OCI-M1 (cell line): ENCODE measurements around the gene ADD2.
"Not testable (repeated sequence)": the region's sequence is repeated elsewhere in the genome, so short reads cannot be mapped to it uniquely, and the experiment has no call there.

Experiments used
- DNase-seq: peaks from one replicate; lab custom pipeline; 2025; lab: John Stamatoyannopoulos, UW

The ADD2 gene

GRCh38 chr2:70748002-70748784 lies 19.8 kb downstream of the ADD2 start:
- peak; percentile 33 for DNase-seq

- DNase-seq = no peak
These were observed 20.7 kb downstream of the ADD2 start for GRCh38 chr2:70747284-70747683.

GRCh38 chr2:70746094-70746974 lies 21.7 kb downstream of the ADD2 start:
- no peak for DNase-seq

GRCh38 chr2:70745276-70745825 lies 22.6 kb downstream of the ADD2 start:
- DNase-seq = no peak

GRCh38 chr2:70744397-70744796 lies 23.6 kb downstream of the ADD2 start:
- no peak for DNase-seq

- DNase-seq = no peak
These were observed 24.3 kb downstream of the ADD2 start for GRCh38 chr2:70743677-70744076.

- no peak for DNase-seq
These were observed 24.9 kb downstream of the ADD2 start for GRCh38 chr2:70743068-70743467.

- DNase-seq = not testable (repeated sequence)
These were observed 28.5 kb downstream of the ADD2 start for GRCh38 chr2:70739492-70739891.

- DNase-seq = no peak
These were observed 29.8 kb downstream of the ADD2 start for GRCh38 chr2:70738159-70738558.

- DNase-seq = no peak
These were observed 32.9 kb downstream of the ADD2 start for GRCh38 chr2:70735071-70735470.

GRCh38 chr2:70733646-70734180 lies 34.3 kb downstream of the ADD2 start:
- DNase-seq = no peak

GRCh38 chr2:70732766-70733645 lies 35.0 kb downstream of the ADD2 start:
- DNase-seq = no peak

- no peak for DNase-seq
These were observed 37.3 kb downstream of the ADD2 start for GRCh38 chr2:70730730-70731129.

- DNase-seq = no peak
These were observed 38.4 kb downstream of the ADD2 start for GRCh38 chr2:70729647-70730046.

GRCh38 chr2:70728128-70728527 lies 39.9 kb downstream of the ADD2 start:
- no peak for DNase-seq

- no peak for DNase-seq
These were observed 40.9 kb downstream of the ADD2 start for GRCh38 chr2:70726947-70727725.

- no peak for DNase-seq
These were observed 42.5 kb downstream of the ADD2 start for GRCh38 chr2:70725505-70725904.

GRCh38 chr2:70724366-70724765 lies 43.6 kb downstream of the ADD2 start:
- DNase-seq = no peak

GRCh38 chr2:70723286-70723885 lies 44.6 kb downstream of the ADD2 start:
- no peak for DNase-seq

- no peak for DNase-seq
These were observed 47.9 kb downstream of the ADD2 start for GRCh38 chr2:70720124-70720523.
